H1 (cell line): ENCODE measurements around the gene ARMC10. TPM values are rescaled to one million over a fixed set of nuclear protein-coding genes. Genes with fewer than 3 reads are reported as not detected.

Experiments
- CTCF ChIA-PET: fragments of 300-600 bp; sonication (Branson Sonifier 250); formaldehyde crosslinking; loops from one replicate; lab custom pipeline; 2021; ENCODE audit not compliant: partially characterized antibody; lab: Charles Lee
- POLR2A ChIA-PET: fragments of 300-600 bp; sonication (Branson Sonifier 250); formaldehyde crosslinking; loops from one replicate; lab custom pipeline; 2021; ENCODE audit warnings: inconsistent platforms; ENCODE audit not compliant: partially characterized antibody; lab: Charles Lee
- DNase-seq, 2 experiments: peaks; one replicate each; pipeline versions ENCODE4 v3.0.0 to v3.0.0-alpha.2; 2010 to 2022; ENCODE audit warnings: low spot score in 2 of 2, low read depth in 1 of 2, mixed read lengths in 1 of 2
- FAIRE-seq: peaks from 2 replicates; lab custom pipeline; 2011; peaks lifted over from hg19 to GRCh38; lab: Jason Lieb, UNC
- H2AFZ ChIP-seq: 2 replicates; pipeline ENCODE4 v1.8.1; 2012; ENCODE audit warnings: low read length, inconsistent platforms
- H2AK5ac ChIP-seq: 2 replicates; pipeline ENCODE4 v1.6.1; 2013; ENCODE audit warnings: low read depth, low read length
- H2BK120ac ChIP-seq: replicated peaks from 2 replicates; pipeline ENCODE3; 2013; ENCODE audit warnings: low read depth, low read length, inconsistent platforms
- H2BK12ac ChIP-seq: 2 replicates; pipeline ENCODE4 v1.6.1; 2013; ENCODE audit warnings: low read depth, low read length
- H2BK15ac ChIP-seq: 2 replicates; pipeline ENCODE4 v1.6.1; 2013; ENCODE audit warnings: low read length
- H2BK20ac ChIP-seq: 2 replicates; pipeline ENCODE4 v1.6.1; 2013; ENCODE audit warnings: low read length
- H2BK5ac ChIP-seq: 2 replicates; pipeline ENCODE4 v1.6.1; 2013; ENCODE audit warnings: low read depth, low read length
- H3K14ac ChIP-seq: 2 replicates; pipeline ENCODE4 v1.6.1; 2013; ENCODE audit warnings: inconsistent platforms; ENCODE audit not compliant: insufficient read length
- H3K18ac ChIP-seq: 2 replicates; pipeline ENCODE4 v1.6.1; 2013; ENCODE audit warnings: low read length; ENCODE audit errors: extremely low read depth
- H3K23ac ChIP-seq: 2 replicates; pipeline ENCODE4 v1.6.1; 2013; ENCODE audit warnings: inconsistent platforms; ENCODE audit not compliant: insufficient read length
- H3K23me2 ChIP-seq: 2 replicates; pipeline ENCODE4 v1.6.1; 2013; ENCODE audit warnings: low read depth, low read length
- H3K27ac ChIP-seq: 2 replicates; pipeline ENCODE4 v1.6.1; 2011; ENCODE audit warnings: low read depth, low read length, inconsistent platforms
- H3K27me3 ChIP-seq, 4 experiments: replicated peaks in 1 of 4; 1 replicate in 1 of 4; 2 replicates in 3 of 4; pipeline versions ENCODE4 v1.6.1 to v1.8.1; 2011 to 2013; ENCODE audit warnings: low read length in 3 of 4, mild to moderate bottlenecking in 3 of 4, inconsistent platforms in 2 of 4, mixed read lengths in 2 of 4, moderate library complexity in 1 of 4; ENCODE audit not compliant: control insufficient read depth in 3 of 4, insufficient read depth in 3 of 4; ENCODE audit errors: extremely low read depth in 1 of 4
- H3K36me3 ChIP-seq, 4 experiments: 2 replicates each; pipeline versions ENCODE4 v1.6.1 to v1.8.1; 2011 to 2013; ENCODE audit warnings: mild to moderate bottlenecking in 4 of 4, low read length in 3 of 4, moderate library complexity in 2 of 4, control low read depth in 1 of 4, inconsistent platforms in 1 of 4; ENCODE audit not compliant: insufficient read depth in 4 of 4, control insufficient read depth in 2 of 4
- H3K4ac ChIP-seq: replicated peaks from 2 replicates; pipeline ENCODE3; 2013; ENCODE audit warnings: low read length, low read depth, mixed read lengths, inconsistent platforms; ENCODE audit not compliant: insufficient read length
- H3K4me1 ChIP-seq, 4 experiments: replicated peaks in 1 of 4; 1 replicate in 1 of 4; 2 replicates in 3 of 4; pipeline versions ENCODE4 v1.6.1 to v1.8.1; 2011 to 2013; ENCODE audit warnings: low read length in 3 of 4, inconsistent platforms in 2 of 4, mixed read lengths in 1 of 4; ENCODE audit not compliant: insufficient read depth in 4 of 4, control insufficient read depth in 3 of 4
- H3K4me2 ChIP-seq, 2 experiments: 2 replicates each; pipeline versions ENCODE4 v1.6.1 to v1.8.1; 2011 to 2013; ENCODE audit warnings: low read depth in 2 of 2, low read length in 2 of 2, control low read depth in 1 of 2, inconsistent platforms in 1 of 2, mild to moderate bottlenecking in 1 of 2; ENCODE audit not compliant: insufficient read depth in 1 of 2
- H3K4me3 ChIP-seq, 4 experiments: fragments of 200-600, 300-600 bp in 1 of 4; sonication (generic), shearing (Covaris generic), sonication (Bioruptor Twin) in 1 of 4; 2 replicates each; pipeline versions ENCODE4 v1.5.1 to v1.8.1; 2011 to 2016; ENCODE audit warnings: low read length in 4 of 4, low read depth in 3 of 4, control low read depth in 2 of 4, inconsistent platforms in 2 of 4, mild to moderate bottlenecking in 2 of 4, mixed read lengths in 1 of 4, moderate library complexity in 1 of 4; ENCODE audit not compliant: insufficient read depth in 2 of 4; ENCODE audit errors: extremely low read depth in 1 of 4
- H3K56ac ChIP-seq: replicated peaks from 2 replicates; pipeline ENCODE3; 2013; ENCODE audit warnings: low read depth, mild to moderate bottlenecking, mixed read lengths, low read length, inconsistent platforms; ENCODE audit not compliant: insufficient read length
- H3K79me1 ChIP-seq: 2 replicates; pipeline ENCODE4 v1.6.1; 2013; ENCODE audit warnings: low read depth, low read length, control low read depth
- H3K79me2 ChIP-seq, 2 experiments: 2 replicates each; pipeline versions ENCODE4 v1.6.1 to v1.8.1; 2012 to 2013; ENCODE audit warnings: low read length in 2 of 2, mild to moderate bottlenecking in 2 of 2, inconsistent platforms in 1 of 2; ENCODE audit not compliant: insufficient read depth in 2 of 2, control insufficient read depth in 1 of 2
- H3K9ac ChIP-seq, 4 experiments: replicated peaks in 1 of 4; 1 replicate in 1 of 4; 2 replicates in 3 of 4; pipeline versions ENCODE4 v1.6.1 to v1.8.1; 2011 to 2013; ENCODE audit warnings: low read depth in 3 of 4, low read length in 3 of 4, control low read depth in 2 of 4, mild to moderate bottlenecking in 2 of 4, moderate library complexity in 2 of 4, inconsistent platforms in 1 of 4; ENCODE audit errors: extremely low read depth in 1 of 4
- H3K9me3 ChIP-seq, 2 experiments: 2 replicates each; pipeline versions ENCODE4 v1.6.1 to v1.8.1; 2012 to 2013; ENCODE audit warnings: mild to moderate bottlenecking in 2 of 2, moderate library complexity in 2 of 2, control low read depth in 1 of 2, inconsistent platforms in 1 of 2, low read depth in 1 of 2, low read length in 1 of 2, mixed read lengths in 1 of 2; ENCODE audit not compliant: insufficient read depth in 2 of 2
- H4K20me1 ChIP-seq, 2 experiments: replicated peaks in 1 of 2; 2 replicates each; pipeline versions ENCODE3 to v1.8.1; 2011 to 2013; ENCODE audit warnings: inconsistent platforms in 2 of 2, low read length in 2 of 2, mild to moderate bottlenecking in 1 of 2; ENCODE audit not compliant: insufficient read depth in 2 of 2, control insufficient read depth in 1 of 2
- H4K5ac ChIP-seq: 2 replicates; pipeline ENCODE4 v1.6.1; 2013; ENCODE audit warnings: low read length, low read depth, mixed read lengths, inconsistent platforms; ENCODE audit not compliant: insufficient read length
- H4K8ac ChIP-seq: 2 replicates; pipeline ENCODE4 v1.8.0; 2013; ENCODE audit warnings: mild to moderate bottlenecking, moderate library complexity, low read length, inconsistent platforms; ENCODE audit not compliant: insufficient read depth; ENCODE audit errors: extremely low read depth
- H4K91ac ChIP-seq: replicated peaks from 2 replicates; pipeline ENCODE3; 2013; ENCODE audit warnings: low read length, mixed read lengths, inconsistent platforms; ENCODE audit not compliant: insufficient read length
- ASH2L ChIP-seq: fragments of 200-600, 300-600 bp; sonication (generic); IDR thresholded peaks from one replicate; pipeline ENCODE4 v1.7.1; 2017; ENCODE audit warnings: low read length
- CBX5 ChIP-seq: fragments of 300-800, 300-1000 bp; sonication (generic); IDR thresholded peaks from 2 replicates; pipeline ENCODE4 v1.7.1; 2016; ENCODE audit warnings: antibody characterized with exemption, low read length, low read depth
- EGR1 ChIP-seq: IDR thresholded peaks from 2 replicates; pipeline ENCODE4 v1.6.1; 2011; ENCODE audit warnings: low read depth, low read length, borderline replicate concordance
- JUND ChIP-seq: IDR thresholded peaks from 2 replicates; pipeline ENCODE4 v1.6.1; 2011; ENCODE audit warnings: mild to moderate bottlenecking, improper control_type of control experiment, low read length
- KDM1A ChIP-seq: fragments of 200-600, 300-600 bp; sonication (generic); IDR thresholded peaks from 2 replicates; pipeline ENCODE4 v1.7.1; 2016; ENCODE audit warnings: mild to moderate bottlenecking, low read length, borderline replicate concordance
- TAF1 ChIP-seq: IDR thresholded peaks from 2 replicates; pipeline ENCODE4 v1.6.1; 2011; ENCODE audit warnings: mild to moderate bottlenecking, low read depth, low read length
- WGBS, 2 experiments: shearing (Covaris generic) in 1 of 2; methylation state at CpG; one replicate each; pipeline versions ENCODE4 v1.1.6 to v1.1.7; 2013 to 2015; ENCODE audit warnings: low lambda C conversion rate in 2 of 2, mixed read lengths in 2 of 2, inconsistent platforms in 1 of 2, low coverage in 1 of 2, missing lambda C conversion rate in 1 of 2; ENCODE audit not compliant: insufficient replicate concordance in 2 of 2, insufficient coverage in 1 of 2, insufficient read length in 1 of 2; ENCODE audit errors: extremely low coverage in 1 of 2, missing lambda C conversion rate in 1 of 2; 5-methylcytosine and 5-hydroxymethylcytosine counted together
- polyA plus RNA-seq, 7 experiments: library from polyadenylated mRNA; depleted of rRNA in 3 of 7; stranded (reverse) in 5 of 7; unstranded in 2 of 7; fragments of >200 nt in 5 of 7; fragments of 200-250 nt in 2 of 7; gene quantifications; 1 replicate in 5 of 7; 2 replicates in 1 of 7; 4 replicates in 1 of 7; pipeline versions ENCODE4 v1.2.1 to v1.2.3, GENCODE V29; 2011 to 2013; ENCODE audit warnings: missing spikeins in 2 of 7, mixed read lengths in 2 of 7
- total RNA-seq: library from RNA; stranded (reverse); fragmentation: NEBNext Ultra II Directional; extraction: Animal tissue kit (Norgen Biotek cat#: 25700); gene quantifications from 2 replicates; pipeline ENCODE4 v1.2.1, GENCODE V29; 2021
- TF ChIP-seq, protein P1 (sequence below), 3 experiments: IDR thresholded peaks; 1 replicate in 2 of 3; 2 replicates in 1 of 3; pipeline versions ENCODE4 v1.5.1 to v1.6.1; 2011; ENCODE audit warnings: low read length in 3 of 3, mild to moderate bottlenecking in 3 of 3, inconsistent platforms in 2 of 3, low read depth in 1 of 3, moderate library complexity in 1 of 3; ENCODE audit not compliant: insufficient read depth in 1 of 3; ENCODE audit errors: control extremely low read depth in 1 of 3

The ARMC10 gene
- total and polyA plus RNA-seq, 2 of the 8 experiments (the other 6 are each of a cell fraction or from before 2014, with no cell fraction given) = 16.4 to 44.3 TPM

DNA sequence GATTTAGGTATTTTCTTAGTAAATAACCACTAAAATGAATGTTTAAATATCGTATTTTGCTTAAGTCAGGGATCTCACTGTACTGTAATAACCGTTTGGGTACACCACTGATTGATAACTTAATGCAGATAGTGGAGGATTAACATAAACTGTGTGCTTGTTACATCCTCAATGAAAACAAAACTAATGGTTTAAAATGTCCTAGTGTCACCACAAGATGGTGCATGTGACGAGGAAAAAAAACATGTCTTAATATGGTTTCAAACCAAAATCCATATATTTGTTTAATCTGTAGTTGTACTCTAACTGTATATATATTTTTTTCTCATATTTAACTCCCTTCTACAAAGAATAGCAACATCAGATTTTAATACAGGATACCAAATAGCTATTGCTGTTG lies 19.2 kb downstream of the ARMC10 start:
- Histone ChIP-seq H4K5ac (no peak overlapping the region), H4K91ac (no peak overlapping the region), H2BK20ac (no peak overlapping the region), H3K9me3 (no peaks in the 10 kb centered on the region), H3K4me3 (no peak overlapping the region), H3K23me2 (no peaks in the 10 kb centered on the region), H3K4me1 (no peaks in the 10 kb centered on the region), H3K23ac (no peak overlapping the region), H2BK12ac (no peak overlapping the region), H4K8ac (no peak overlapping the region), H3K79me1 (no peaks in the 10 kb centered on the region)
- CTCF ChIA-PET = no interaction called here
- FAIRE-seq = peak; percentile 7
- TF ChIP-seq EGR1 = no peak
- no peak for TF ChIP-seq JUND
- no peak for TF ChIP-seq ASH2L
- no peak for TF ChIP-seq TAF1
- TF ChIP-seq, protein P1, sequence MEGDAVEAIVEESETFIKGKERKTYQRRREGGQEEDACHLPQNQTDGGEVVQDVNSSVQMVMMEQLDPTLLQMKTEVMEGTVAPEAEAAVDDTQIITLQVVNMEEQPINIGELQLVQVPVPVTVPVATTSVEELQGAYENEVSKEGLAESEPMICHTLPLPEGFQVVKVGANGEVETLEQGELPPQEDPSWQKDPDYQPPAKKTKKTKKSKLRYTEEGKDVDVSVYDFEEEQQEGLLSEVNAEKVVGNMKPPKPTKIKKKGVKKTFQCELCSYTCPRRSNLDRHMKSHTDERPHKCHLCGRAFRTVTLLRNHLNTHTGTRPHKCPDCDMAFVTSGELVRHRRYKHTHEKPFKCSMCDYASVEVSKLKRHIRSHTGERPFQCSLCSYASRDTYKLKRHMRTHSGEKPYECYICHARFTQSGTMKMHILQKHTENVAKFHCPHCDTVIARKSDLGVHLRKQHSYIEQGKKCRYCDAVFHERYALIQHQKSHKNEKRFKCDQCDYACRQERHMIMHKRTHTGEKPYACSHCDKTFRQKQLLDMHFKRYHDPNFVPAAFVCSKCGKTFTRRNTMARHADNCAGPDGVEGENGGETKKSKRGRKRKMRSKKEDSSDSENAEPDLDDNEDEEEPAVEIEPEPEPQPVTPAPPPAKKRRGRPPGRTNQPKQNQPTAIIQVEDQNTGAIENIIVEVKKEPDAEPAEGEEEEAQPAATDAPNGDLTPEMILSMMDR (IDR thresholded peaks at IDR 0.05; ENCODE audit: control extremely low read depth in 1 of 3, insufficient read depth in 1 of 3, low read depth in 1 of 3, low read length in 3 of 3) = no peak
- TF ChIP-seq CBX5 = no peak
- TF ChIP-seq KDM1A = no peak
- TF ChIP-seq, all 59 proteins: peak for 0
- H3K9ac ChIP-seq = no peak overlapping the region
- no peak overlapping the region for H3K56ac ChIP-seq
- H3K36me3 ChIP-seq = peaks cover under 1 to 25% (median 7%) of the 10 kb centered on the region in 4 experiments; a peak in 7 of 8 replicates
- H4K20me1 ChIP-seq = peaks cover 0 to 2% of the 10 kb centered on the region in 2 experiments
- no peak overlapping the region for H2AFZ ChIP-seq
- H2AK5ac ChIP-seq = no peak overlapping the region
- WGBS, 2 experiments = 55% methylated on average over 3 of the region's 3 CpGs; no CpG with 5 or more reads in 1 of the 2 experiments
- no peak overlapping the region for H3K4ac ChIP-seq
- no peak overlapping the region for H3K14ac ChIP-seq
- no peak overlapping the region for H3K27ac ChIP-seq
- no peak overlapping the region for H2BK5ac ChIP-seq
- H3K27me3 ChIP-seq = no peaks in the 10 kb centered on the region
- H3K18ac ChIP-seq = no peak overlapping the region
- POLR2A ChIA-PET = no interaction called here
- H3K79me2 ChIP-seq = no peaks in the 10 kb centered on the region
- H3K4me2 ChIP-seq = no peak overlapping the region
- H2BK120ac ChIP-seq = no peak overlapping the region
- no peak overlapping the region for H2BK15ac ChIP-seq
- no peak for DNase-seq
